AG08396 (cell line): ENCODE data around the gene SOX5.
"Not testable (repeated sequence)": the region's sequence is repeated elsewhere in the genome, so short reads cannot be mapped to it uniquely, and the experiment has no call there.

Experiments
- DNase-seq: peaks from one replicate; pipeline ENCODE4 v3.0.0; 2012; ENCODE audit warnings: low spot score, mixed read lengths

Gene SOX5

DNA sequence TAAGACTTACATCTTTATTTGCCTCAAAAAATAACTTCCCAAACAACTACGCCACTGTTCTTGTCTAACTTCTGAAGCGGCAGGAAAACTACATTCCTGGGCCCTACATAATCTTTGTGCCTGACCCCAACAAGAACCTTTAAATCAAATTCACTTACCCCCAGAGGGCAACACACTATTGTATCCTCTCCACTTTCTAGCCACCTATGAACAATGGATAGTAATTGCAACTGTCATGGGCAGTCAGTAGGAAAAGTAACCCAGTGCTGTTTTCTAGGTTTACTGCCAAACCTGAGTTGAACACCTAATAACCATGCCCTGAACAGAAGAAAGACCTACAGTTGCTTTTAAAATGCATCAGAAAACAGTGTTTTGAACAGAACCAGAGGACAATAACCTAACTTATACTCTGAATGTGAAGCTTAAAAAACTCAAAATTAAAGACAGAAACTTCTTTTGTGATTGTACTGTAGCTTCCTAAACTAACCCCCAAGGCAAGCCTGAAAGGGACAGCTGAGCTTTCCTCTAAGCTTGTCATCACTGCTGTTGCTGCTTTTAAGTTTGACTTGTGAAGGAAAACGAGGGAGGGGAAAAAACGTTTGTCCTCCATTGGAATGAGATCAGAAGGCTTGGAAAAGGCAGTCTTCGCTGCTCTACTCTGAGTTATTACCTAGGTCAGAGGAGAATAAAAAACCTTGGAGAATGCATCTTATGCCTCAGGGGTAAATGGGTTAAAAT is 195.7 kb downstream of the SOX5 start:
- no peak for DNase-seq

DNA sequence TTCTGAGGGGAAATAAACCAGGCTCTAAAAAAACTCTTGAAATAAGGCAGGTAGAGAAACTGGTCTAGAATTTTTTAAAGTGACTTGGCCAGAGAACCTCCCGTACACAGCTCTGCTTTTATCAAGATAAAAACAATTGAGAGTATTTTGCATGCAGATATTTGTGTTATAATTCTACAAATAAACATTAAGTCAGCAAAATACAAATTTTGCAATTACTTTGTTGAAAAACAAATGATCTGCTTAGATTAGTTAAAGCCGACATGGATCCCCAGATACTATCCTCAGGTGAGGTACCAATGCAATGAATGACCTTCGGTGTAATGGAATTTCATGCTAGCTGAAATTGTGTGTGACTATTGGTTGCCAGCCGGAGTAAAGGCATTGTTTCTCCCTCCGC is 197.2 kb downstream of the SOX5 start:
- no peak for DNase-seq

DNA sequence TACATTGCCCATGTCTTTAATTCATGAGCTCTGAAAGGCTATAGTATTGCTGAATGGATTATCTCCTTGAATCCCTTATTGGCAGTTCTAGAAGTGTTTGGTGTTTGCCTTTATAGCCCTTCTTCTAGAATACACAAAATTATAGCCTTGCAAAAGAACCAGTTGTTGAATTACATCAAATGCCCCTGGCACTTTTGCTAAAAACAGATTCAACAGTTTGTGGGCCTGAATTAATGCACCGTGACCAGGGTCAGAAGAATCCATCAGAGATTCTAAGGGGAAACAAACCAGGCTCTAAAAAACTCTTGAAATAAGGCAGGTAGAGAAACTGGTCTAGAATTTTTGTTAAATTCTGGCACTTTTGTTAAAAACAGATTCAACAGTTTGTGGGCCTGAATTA is 197.8 kb downstream of the SOX5 start:
- no peak for DNase-seq

DNA sequence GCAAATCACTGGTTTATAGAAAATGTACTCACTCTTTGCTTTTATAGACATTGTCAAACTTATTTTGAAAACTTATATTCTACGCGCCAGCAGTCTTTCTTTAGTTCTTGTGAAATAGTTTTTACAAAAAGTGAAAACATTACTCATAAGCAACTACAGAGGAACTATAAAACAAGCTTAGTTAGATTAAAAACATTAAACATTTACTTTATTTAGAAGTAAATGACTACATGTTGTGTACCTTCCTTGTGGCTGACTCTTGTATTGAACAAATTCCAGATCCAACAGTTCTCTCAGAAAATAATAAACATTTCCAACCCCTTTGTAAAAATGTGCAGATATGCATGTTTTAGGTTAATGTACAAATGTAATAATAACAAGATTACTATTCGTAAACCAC is 198.5 kb downstream of the SOX5 start:
- no peak for DNase-seq

DNA sequence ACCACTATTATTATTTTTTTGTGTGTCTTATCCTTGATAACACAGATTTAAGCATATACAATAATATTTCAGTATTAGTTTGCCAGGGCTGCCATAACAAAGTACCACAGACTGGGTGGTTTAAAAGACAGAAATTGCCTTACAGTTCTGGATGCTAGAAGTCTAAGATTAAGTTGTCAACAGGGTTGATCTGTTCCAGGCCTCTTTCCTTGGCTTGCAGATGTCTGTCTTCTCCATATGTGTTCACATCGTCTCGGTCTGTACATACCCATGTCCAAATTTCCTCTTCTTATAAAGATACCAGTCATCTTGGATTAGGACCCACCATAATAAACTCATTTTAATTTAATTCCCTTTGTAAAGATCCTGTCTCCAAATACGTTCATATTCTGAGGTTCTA is 204.8 kb downstream of the SOX5 start:
- DNase-seq = no peak

DNA sequence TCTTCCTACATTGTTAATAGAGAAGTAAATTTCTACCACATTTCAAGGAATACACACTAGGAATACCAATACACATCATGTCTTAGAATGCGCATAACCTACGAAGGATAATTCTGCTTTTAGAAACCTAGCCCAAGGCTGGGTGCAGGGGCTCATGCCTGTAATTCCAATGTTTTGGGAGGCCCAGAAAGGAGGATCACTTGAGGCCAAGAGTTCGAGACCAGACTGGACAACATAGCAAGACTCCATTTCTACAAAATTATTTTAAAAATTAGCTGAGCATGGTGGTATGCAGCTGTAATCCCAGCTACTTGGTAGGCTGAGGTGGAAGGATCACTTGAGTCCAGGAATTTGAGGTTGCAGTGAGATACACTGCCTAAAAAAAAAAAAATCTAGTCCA is 206.9 kb downstream of the SOX5 start:
- DNase-seq = no peak

DNA sequence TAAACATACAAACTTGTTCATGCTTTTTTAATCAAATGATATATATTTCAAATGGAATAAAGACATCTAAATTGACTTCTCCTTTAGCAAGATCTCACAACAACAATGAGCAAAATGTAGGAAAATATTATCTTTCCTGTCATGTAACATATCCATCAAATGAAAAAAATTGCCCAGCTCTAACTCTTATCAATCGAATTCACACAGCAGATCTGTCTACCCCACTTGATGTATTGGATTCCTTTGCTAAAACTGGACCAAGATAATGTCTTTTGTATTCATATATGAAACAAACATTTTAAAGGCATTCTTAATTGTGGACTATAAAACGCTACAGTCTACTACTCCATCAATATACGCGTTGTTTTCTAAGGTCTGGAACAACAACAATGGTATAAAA is 218.0 kb downstream of the SOX5 start:
- DNase-seq = no peak

DNA sequence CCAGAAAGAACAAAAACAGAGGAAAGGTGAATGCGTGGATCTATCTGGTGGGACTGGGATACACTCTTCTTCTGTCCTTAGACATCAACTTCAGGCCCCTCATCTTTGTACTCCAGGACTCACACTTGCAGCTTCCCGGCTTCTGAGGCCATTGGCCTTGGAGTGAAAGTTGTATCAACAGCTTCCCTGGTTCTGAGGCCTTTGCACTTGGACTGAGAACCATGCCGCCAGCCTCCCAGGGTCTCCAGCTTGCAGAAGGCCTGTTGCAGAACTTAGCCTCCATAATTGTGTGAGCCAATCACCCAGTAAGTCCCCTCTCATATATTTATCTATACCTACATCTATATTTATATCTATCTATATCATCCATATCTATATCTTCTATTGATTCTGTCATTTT is 218.4 kb downstream of the SOX5 start:
- DNase-seq = no peak

DNA sequence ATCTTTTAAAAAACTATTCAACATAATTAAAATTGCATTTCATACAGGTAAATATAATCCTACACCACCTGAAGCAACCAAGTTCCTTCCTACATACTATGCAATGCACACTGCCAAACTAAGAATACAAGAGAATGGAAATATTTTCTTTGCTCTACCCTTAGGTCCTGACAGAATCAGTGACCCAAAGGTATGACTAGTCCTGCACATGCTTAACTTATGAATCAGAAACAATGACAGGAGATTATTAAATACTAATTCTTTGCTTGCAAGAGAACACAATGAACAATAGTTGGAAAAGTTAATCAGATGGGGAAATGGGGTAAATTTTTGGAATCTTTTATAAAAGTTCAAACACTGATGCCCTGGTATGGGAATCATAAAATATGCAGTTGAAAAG is 220.1 kb downstream of the SOX5 start:
- DNase-seq = peak; percentile 8

DNA sequence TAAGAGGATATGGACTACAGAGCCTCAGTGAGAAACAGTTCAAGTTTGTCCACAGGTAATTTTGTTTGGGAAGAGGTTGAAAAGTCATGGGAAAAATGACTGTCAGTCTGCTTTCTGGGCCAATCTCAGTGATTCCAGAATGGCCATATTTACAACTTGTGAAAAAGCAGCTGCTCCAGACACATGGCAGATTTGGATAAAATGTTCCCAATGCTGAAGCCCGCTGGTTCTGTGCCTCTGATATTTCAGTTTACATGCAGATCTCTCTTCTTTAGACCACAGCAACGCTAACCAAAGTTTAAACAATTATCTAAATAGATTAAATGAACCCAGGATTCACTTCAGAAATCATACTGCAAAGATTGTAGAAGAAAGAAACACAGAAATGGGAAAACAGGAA is 222.8 kb downstream of the SOX5 start:
- no peak for DNase-seq

DNA sequence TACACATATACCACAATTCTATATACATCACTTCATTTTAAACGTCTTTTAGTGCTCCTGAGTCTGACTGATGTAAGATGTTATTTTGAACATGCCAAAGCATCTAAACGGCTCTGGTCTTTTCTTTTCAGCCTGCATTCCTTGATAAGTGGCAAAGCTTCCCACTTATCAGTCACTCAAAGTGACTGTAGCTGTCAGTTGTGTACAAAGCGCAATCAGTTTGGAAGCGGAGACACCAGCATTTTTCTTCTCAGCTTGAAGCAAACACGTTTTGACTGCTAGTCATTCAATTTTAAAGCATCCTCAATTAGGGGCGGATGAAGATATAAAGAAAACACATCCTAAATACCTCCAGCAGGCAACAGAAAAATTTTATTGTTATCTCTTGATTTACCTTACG is 226.8 kb downstream of the SOX5 start:
- no peak for DNase-seq

DNA sequence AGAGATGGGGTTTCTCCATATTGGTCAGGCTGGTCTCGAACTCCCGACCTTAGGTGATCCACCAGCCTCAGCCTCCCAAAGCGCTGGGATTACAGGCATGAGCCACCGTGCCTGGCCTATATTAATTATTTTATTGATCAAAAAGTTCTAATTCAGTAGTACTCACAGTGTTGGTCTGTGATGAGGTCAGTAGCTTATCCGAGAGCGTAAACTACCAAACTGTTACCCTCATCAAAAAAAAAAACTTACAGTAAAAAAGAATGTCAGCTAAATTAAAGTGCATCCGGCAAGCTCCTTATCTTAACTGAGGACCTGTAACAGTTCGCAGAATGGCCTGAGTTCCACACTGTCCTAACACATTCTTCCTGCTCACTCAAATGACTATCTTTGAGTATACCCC is 228.2 kb downstream of the SOX5 start:
- no peak for DNase-seq

DNA sequence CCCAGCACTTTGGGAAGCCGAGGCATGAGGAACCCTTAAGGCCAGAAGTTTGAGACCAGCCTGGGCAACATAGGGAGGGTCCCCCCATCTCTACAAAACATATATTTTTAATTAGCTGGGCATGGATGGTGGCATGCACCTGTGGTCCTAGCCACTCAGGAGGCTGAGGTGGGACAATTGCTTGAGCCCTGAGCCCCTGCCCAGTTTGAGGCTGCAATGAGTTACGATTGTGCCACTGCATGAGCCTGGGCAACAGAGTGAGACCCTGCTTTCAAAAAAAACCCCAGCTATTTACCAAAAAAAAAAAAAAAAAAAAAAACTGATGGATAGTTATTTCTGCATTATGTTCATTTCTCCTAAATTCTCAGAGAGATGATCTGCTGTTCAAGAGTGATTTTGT is 230.0 kb downstream of the SOX5 start:
- DNase-seq = no peak

DNA sequence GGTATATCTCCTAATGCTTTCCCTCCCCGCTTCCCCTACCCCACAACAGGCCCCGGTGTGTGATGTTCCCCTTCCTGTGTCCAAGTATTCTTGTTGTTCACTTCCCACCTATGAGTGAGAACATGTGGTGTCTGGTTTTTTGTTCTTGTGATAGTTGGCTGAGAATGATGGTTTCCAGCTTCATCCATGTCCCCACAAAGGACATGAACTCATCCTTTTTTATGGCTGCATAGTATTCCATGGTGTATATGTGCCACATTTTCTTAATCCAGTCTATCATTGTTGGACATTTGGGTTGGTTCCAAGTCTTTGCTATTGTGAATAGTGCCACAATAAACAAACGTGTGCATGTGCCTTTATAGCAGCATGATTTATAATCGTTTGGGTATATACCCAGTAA is 239.1 kb downstream of the SOX5 start:
- DNase-seq = not testable (repeated sequence)

DNA sequence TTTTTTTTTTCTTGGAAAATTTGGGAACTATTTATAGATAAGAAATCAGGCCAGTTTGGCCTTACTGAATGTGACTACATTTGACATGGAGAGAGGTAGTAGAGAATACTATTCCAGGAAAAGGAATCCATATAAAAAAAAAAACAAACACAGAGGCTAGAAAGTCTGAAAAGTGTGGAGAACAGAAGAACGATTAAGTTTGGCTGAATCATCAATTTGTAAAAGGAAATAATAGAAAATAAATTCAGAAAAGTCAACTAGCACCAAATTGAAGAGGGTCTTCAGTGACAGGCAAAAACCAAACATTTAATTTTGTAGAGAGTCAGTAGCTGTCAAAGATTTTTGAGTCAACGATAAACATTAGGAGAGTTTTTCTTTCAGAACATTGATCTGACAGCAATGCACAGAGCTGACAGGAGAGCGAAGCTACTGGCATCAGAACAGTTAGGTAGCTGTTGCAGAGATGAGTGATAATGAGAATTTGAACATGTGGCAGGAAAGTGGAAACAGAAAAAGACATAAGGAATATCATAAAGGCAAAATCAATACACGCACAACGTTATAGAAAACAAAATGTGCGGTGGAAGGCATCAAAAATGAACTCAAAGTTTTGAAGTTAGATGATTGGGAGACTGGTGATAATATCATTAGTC is 241.2 kb downstream of the SOX5 start:
- no peak for DNase-seq

DNA sequence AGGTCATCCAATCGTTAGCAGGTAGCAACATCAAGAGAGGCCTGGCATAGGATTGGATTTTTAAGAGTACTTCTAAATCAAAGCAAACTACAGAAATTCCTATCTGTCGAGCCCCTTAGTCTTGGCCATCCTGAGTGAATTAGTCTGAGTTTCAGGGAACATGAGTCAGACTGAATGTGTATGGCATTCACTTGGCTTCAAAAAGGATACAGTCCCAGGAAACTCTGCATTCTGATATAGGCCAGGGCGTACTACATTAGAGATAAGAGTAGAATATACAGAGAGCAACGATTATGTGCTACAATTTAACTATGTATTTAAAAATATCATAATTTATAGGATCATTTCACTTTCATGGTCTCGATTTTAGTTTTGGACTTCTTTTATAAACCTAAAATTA is 242.2 kb downstream of the SOX5 start:
- peak; percentile 7 for DNase-seq

DNA sequence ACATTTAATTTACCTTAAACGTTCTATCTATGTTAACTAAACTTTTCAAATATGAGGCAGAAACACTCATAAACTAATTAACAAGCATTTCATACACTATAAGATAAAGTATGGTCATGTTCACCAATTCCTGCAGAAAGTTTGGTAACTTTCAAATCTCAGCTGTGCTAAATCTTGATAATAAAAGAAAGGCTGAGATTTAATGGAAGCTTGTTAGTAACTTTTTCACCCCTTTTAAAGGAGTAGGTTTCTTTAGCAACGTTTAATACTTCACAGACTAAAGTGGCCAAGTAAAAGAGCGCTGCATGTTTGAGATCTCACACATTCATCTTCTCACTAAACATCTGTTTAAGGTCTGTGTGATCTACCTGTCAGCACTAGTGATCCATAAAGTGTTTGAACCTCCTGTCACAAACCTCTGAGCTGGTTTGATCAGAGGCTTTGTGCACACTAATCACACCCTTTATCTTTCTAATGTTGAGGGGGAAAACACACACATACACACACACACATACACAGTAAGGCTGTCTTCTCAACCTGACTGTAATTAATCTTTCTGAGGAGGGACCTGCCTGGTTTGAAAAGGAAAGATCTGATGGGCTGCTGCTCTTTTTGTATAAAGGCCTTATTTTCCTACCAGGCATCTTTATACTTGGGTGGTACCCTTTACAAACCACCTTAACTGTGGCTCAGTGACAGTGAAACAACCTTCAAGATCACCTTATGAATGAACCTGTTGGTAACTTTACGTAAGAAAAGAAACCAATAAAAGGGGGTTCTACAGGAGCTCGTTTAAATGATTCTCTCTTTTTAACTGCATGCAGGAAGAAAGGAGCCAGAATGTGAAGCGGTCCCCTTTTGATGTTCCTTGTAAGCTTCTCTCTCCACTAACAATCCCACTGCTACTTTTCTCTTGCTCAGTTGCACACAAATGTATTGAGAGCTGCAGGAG is 244.2 kb downstream of the SOX5 start:
- DNase-seq = no peak

DNA sequence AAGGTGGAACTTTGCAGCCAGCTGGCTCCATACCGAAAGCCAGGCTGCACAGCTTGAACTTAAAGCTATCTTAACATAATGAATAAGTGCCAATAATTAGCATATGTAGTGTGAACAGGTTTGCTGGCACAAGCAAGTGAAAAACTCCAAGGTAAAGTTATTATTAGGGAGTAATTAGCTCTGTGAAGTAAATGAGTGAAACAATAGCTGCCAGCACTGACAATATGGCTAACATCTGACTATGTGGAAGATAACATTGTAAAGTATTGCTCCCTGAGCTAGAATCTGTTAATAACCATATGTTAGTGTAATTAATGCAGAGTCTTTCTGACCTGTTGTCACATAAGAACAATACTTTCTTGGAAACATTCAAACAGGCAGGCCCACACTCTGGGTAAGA is 246.4 kb downstream of the SOX5 start:
- DNase-seq = no peak

DNA sequence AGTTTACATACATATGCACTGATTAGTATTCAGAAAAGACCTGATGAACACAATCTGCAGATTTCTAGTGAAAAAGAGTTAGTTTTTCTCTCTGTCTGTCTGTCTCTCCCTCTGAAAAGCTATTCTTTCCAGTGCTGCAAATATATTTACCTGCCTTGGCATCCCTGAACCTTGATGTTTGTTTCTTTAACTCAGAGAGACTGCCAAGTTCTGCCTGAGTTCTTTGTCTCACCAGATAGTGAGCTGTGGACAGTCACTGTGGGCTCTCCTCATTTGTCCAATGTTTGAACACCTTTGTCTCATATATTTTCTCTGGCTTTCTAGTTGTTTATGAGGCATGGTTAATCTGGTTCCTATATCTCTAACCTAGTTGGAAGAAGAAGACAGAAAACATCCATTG is 250.4 kb downstream of the SOX5 start:
- DNase-seq = no peak

DNA sequence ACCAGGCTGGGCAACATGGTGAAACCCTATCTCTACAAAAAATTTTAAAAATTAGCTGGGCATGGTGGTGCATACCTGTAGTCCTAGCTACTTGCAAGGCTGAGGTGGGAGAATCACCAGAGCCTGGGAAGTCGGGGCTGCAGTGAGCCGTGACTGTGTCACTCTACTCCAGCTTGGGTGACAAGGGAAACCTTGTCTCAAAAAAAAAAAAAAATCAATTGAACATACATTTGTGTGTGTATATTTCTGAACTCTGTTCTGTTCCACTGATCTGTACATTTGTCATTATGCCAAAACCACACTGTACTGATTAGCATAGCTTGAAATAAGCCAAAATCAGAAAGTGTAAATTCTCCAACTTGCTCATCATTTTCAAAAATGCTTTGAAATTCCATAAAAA is 254.6 kb downstream of the SOX5 start:
- DNase-seq = no peak

DNA sequence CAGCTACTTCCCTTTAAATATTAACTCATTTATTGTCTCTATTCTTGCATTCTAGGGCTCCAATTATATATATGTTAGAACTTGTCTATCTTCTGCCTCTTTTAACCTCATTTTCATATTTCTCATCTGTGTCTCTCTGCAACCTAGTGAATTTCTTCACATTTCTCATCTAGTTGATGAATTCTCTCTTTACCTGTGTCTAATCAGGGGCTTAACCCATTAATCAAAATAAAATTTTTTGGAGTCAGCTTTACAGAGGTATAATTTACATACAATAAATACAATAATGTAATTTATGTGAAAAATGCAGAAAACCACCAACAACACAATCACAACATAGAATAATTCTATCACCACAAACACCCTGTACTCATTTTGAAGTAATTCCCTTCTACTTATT is 255.2 kb downstream of the SOX5 start:
- no peak for DNase-seq

DNA sequence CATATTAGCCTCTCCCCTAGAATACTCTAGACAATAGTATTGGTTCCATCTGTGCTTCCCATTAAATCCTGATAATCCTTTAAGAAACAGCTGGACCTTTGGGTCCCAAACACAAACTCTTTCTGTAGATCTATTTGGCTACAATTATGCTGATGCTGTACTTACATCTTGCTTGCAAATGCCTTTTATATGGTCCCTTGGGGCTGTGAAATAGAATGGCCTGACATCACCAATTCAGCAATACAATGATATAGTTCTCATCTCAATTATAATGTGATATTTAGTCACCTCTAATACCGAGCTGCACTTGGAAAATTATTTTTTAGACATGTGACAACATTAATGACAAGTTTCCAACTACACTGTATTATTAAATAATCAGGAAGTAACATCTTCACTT is 261.5 kb downstream of the SOX5 start:
- DNase-seq = no peak

DNA sequence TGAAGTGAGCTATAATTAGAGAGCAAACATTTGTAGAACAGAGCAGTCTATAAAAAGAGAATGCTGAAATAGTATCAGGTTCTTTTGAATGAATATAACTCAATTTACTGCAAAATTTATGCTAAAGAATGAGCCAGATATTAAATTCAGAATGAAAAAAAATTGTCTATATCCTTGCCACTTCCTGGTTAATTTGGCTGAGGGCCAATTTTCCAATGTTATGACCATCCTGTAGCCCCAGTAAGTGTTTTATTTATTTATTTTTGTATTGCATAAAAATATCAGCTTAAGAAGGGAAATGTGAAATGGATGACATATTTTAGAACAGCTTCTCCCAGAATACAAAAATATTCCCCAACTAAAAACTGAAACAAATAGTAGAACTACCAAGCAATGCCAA is 263.4 kb downstream of the SOX5 start:
- DNase-seq = no peak
